DND-41 (cell line): ENCODE measurements around the gene AFAP1.

ENCODE experiments used
- CTCF ChIP-seq: IDR thresholded peaks from 2 replicates; pipeline ENCODE4 v1.5.1; 2012; ENCODE audit warnings: borderline replicate concordance, low read length, moderate library complexity, mild to moderate bottlenecking; ENCODE audit not compliant: poor library complexity, severe bottlenecking; ENCODE audit errors: extremely low read depth
- EZH2 ChIP-seq: IDR thresholded peaks from 3 replicates; pipeline ENCODE4 v1.6.1; 2012; ENCODE audit warnings: borderline replicate concordance, low read depth, mild to moderate bottlenecking, moderate library complexity, low read length, inconsistent platforms; ENCODE audit not compliant: severe bottlenecking

- TF ChIP-seq CTCF (no peak), EZH2 (no peak)
Observed at GRCh38 chr4:7790023-7790422, 149.6 kb downstream of the AFAP1 start.
